H1 (cell line): Measurements from ENCODE around the gene PARP1. TPM values are rescaled to one million over a fixed set of nuclear protein-coding genes. Genes with fewer than 3 reads are reported as not detected.
"Not testable (repeated sequence)": the region's sequence is repeated elsewhere in the genome, so short reads cannot be mapped to it uniquely, and the experiment has no call there.

ENCODE experiments used
- CTCF ChIA-PET: fragments of 300-600 bp; sonication (Branson Sonifier 250); formaldehyde crosslinking; loops from one replicate; lab custom pipeline; 2021; ENCODE audit not compliant: partially characterized antibody; lab: Charles Lee
- POLR2A ChIA-PET: fragments of 300-600 bp; sonication (Branson Sonifier 250); formaldehyde crosslinking; loops from one replicate; lab custom pipeline; 2021; ENCODE audit warnings: inconsistent platforms; ENCODE audit not compliant: partially characterized antibody; lab: Charles Lee
- DNase-seq, 2 experiments: peaks; one replicate each; pipeline versions ENCODE4 v3.0.0 to v3.0.0-alpha.2; 2010 to 2022; ENCODE audit warnings: low spot score in 2 of 2, low read depth in 1 of 2, mixed read lengths in 1 of 2
- FAIRE-seq: peaks from 2 replicates; lab custom pipeline; 2011; peaks lifted over from hg19 to GRCh38; lab: Jason Lieb, UNC
- H2AFZ ChIP-seq: 2 replicates; pipeline ENCODE4 v1.8.1; 2012; ENCODE audit warnings: low read length, inconsistent platforms
- H2AK5ac ChIP-seq: 2 replicates; pipeline ENCODE4 v1.6.1; 2013; ENCODE audit warnings: low read depth, low read length
- H2BK120ac ChIP-seq: replicated peaks from 2 replicates; pipeline ENCODE3; 2013; ENCODE audit warnings: low read depth, low read length, inconsistent platforms
- H2BK12ac ChIP-seq: 2 replicates; pipeline ENCODE4 v1.6.1; 2013; ENCODE audit warnings: low read depth, low read length
- H2BK15ac ChIP-seq: 2 replicates; pipeline ENCODE4 v1.6.1; 2013; ENCODE audit warnings: low read length
- H2BK20ac ChIP-seq: 2 replicates; pipeline ENCODE4 v1.6.1; 2013; ENCODE audit warnings: low read length
- H2BK5ac ChIP-seq: 2 replicates; pipeline ENCODE4 v1.6.1; 2013; ENCODE audit warnings: low read depth, low read length
- H3K14ac ChIP-seq: 2 replicates; pipeline ENCODE4 v1.6.1; 2013; ENCODE audit warnings: inconsistent platforms; ENCODE audit not compliant: insufficient read length
- H3K18ac ChIP-seq: 2 replicates; pipeline ENCODE4 v1.6.1; 2013; ENCODE audit warnings: low read length; ENCODE audit errors: extremely low read depth
- H3K23ac ChIP-seq: 2 replicates; pipeline ENCODE4 v1.6.1; 2013; ENCODE audit warnings: inconsistent platforms; ENCODE audit not compliant: insufficient read length
- H3K23me2 ChIP-seq: 2 replicates; pipeline ENCODE4 v1.6.1; 2013; ENCODE audit warnings: low read depth, low read length
- H3K27ac ChIP-seq: 2 replicates; pipeline ENCODE4 v1.6.1; 2011; ENCODE audit warnings: low read depth, low read length, inconsistent platforms
- H3K27me3 ChIP-seq, 4 experiments: replicated peaks in 1 of 4; 1 replicate in 1 of 4; 2 replicates in 3 of 4; pipeline versions ENCODE4 v1.6.1 to v1.8.1; 2011 to 2013; ENCODE audit warnings: low read length in 3 of 4, mild to moderate bottlenecking in 3 of 4, inconsistent platforms in 2 of 4, mixed read lengths in 2 of 4, moderate library complexity in 1 of 4; ENCODE audit not compliant: control insufficient read depth in 3 of 4, insufficient read depth in 3 of 4; ENCODE audit errors: extremely low read depth in 1 of 4
- H3K36me3 ChIP-seq, 4 experiments: 2 replicates each; pipeline versions ENCODE4 v1.6.1 to v1.8.1; 2011 to 2013; ENCODE audit warnings: mild to moderate bottlenecking in 4 of 4, low read length in 3 of 4, moderate library complexity in 2 of 4, control low read depth in 1 of 4, inconsistent platforms in 1 of 4; ENCODE audit not compliant: insufficient read depth in 4 of 4, control insufficient read depth in 2 of 4
- H3K4ac ChIP-seq: replicated peaks from 2 replicates; pipeline ENCODE3; 2013; ENCODE audit warnings: low read length, low read depth, mixed read lengths, inconsistent platforms; ENCODE audit not compliant: insufficient read length
- H3K4me1 ChIP-seq, 4 experiments: replicated peaks in 1 of 4; 1 replicate in 1 of 4; 2 replicates in 3 of 4; pipeline versions ENCODE4 v1.6.1 to v1.8.1; 2011 to 2013; ENCODE audit warnings: low read length in 3 of 4, inconsistent platforms in 2 of 4, mixed read lengths in 1 of 4; ENCODE audit not compliant: insufficient read depth in 4 of 4, control insufficient read depth in 3 of 4
- H3K4me2 ChIP-seq, 2 experiments: 2 replicates each; pipeline versions ENCODE4 v1.6.1 to v1.8.1; 2011 to 2013; ENCODE audit warnings: low read depth in 2 of 2, low read length in 2 of 2, control low read depth in 1 of 2, inconsistent platforms in 1 of 2, mild to moderate bottlenecking in 1 of 2; ENCODE audit not compliant: insufficient read depth in 1 of 2
- H3K4me3 ChIP-seq, 4 experiments: fragments of 200-600, 300-600 bp in 1 of 4; sonication (generic), shearing (Covaris generic), sonication (Bioruptor Twin) in 1 of 4; 2 replicates each; pipeline versions ENCODE4 v1.5.1 to v1.8.1; 2011 to 2016; ENCODE audit warnings: low read length in 4 of 4, low read depth in 3 of 4, control low read depth in 2 of 4, inconsistent platforms in 2 of 4, mild to moderate bottlenecking in 2 of 4, mixed read lengths in 1 of 4, moderate library complexity in 1 of 4; ENCODE audit not compliant: insufficient read depth in 2 of 4; ENCODE audit errors: extremely low read depth in 1 of 4
- H3K56ac ChIP-seq: replicated peaks from 2 replicates; pipeline ENCODE3; 2013; ENCODE audit warnings: low read depth, mild to moderate bottlenecking, mixed read lengths, low read length, inconsistent platforms; ENCODE audit not compliant: insufficient read length
- H3K79me1 ChIP-seq: 2 replicates; pipeline ENCODE4 v1.6.1; 2013; ENCODE audit warnings: low read depth, low read length, control low read depth
- H3K79me2 ChIP-seq, 2 experiments: 2 replicates each; pipeline versions ENCODE4 v1.6.1 to v1.8.1; 2012 to 2013; ENCODE audit warnings: low read length in 2 of 2, mild to moderate bottlenecking in 2 of 2, inconsistent platforms in 1 of 2; ENCODE audit not compliant: insufficient read depth in 2 of 2, control insufficient read depth in 1 of 2
- H3K9ac ChIP-seq, 4 experiments: replicated peaks in 1 of 4; 1 replicate in 1 of 4; 2 replicates in 3 of 4; pipeline versions ENCODE4 v1.6.1 to v1.8.1; 2011 to 2013; ENCODE audit warnings: low read depth in 3 of 4, low read length in 3 of 4, control low read depth in 2 of 4, mild to moderate bottlenecking in 2 of 4, moderate library complexity in 2 of 4, inconsistent platforms in 1 of 4; ENCODE audit errors: extremely low read depth in 1 of 4
- H3K9me3 ChIP-seq, 2 experiments: 2 replicates each; pipeline versions ENCODE4 v1.6.1 to v1.8.1; 2012 to 2013; ENCODE audit warnings: mild to moderate bottlenecking in 2 of 2, moderate library complexity in 2 of 2, control low read depth in 1 of 2, inconsistent platforms in 1 of 2, low read depth in 1 of 2, low read length in 1 of 2, mixed read lengths in 1 of 2; ENCODE audit not compliant: insufficient read depth in 2 of 2
- H4K20me1 ChIP-seq, 2 experiments: replicated peaks in 1 of 2; 2 replicates each; pipeline versions ENCODE3 to v1.8.1; 2011 to 2013; ENCODE audit warnings: inconsistent platforms in 2 of 2, low read length in 2 of 2, mild to moderate bottlenecking in 1 of 2; ENCODE audit not compliant: insufficient read depth in 2 of 2, control insufficient read depth in 1 of 2
- H4K5ac ChIP-seq: 2 replicates; pipeline ENCODE4 v1.6.1; 2013; ENCODE audit warnings: low read length, low read depth, mixed read lengths, inconsistent platforms; ENCODE audit not compliant: insufficient read length
- H4K8ac ChIP-seq: 2 replicates; pipeline ENCODE4 v1.8.0; 2013; ENCODE audit warnings: mild to moderate bottlenecking, moderate library complexity, low read length, inconsistent platforms; ENCODE audit not compliant: insufficient read depth; ENCODE audit errors: extremely low read depth
- H4K91ac ChIP-seq: replicated peaks from 2 replicates; pipeline ENCODE3; 2013; ENCODE audit warnings: low read length, mixed read lengths, inconsistent platforms; ENCODE audit not compliant: insufficient read length
- WGBS, 2 experiments: shearing (Covaris generic) in 1 of 2; methylation state at CpG; one replicate each; pipeline versions ENCODE4 v1.1.6 to v1.1.7; 2013 to 2015; ENCODE audit warnings: low lambda C conversion rate in 2 of 2, mixed read lengths in 2 of 2, inconsistent platforms in 1 of 2, low coverage in 1 of 2, missing lambda C conversion rate in 1 of 2; ENCODE audit not compliant: insufficient replicate concordance in 2 of 2, insufficient coverage in 1 of 2, insufficient read length in 1 of 2; ENCODE audit errors: extremely low coverage in 1 of 2, missing lambda C conversion rate in 1 of 2; 5-methylcytosine and 5-hydroxymethylcytosine counted together
- polyA plus RNA-seq, 7 experiments: library from polyadenylated mRNA; depleted of rRNA in 3 of 7; stranded (reverse) in 5 of 7; unstranded in 2 of 7; fragments of >200 nt in 5 of 7; fragments of 200-250 nt in 2 of 7; gene quantifications; 1 replicate in 5 of 7; 2 replicates in 1 of 7; 4 replicates in 1 of 7; pipeline versions ENCODE4 v1.2.1 to v1.2.3, GENCODE V29; 2011 to 2013; ENCODE audit warnings: missing spikeins in 2 of 7, mixed read lengths in 2 of 7
- total RNA-seq: library from RNA; stranded (reverse); fragmentation: NEBNext Ultra II Directional; extraction: Animal tissue kit (Norgen Biotek cat#: 25700); gene quantifications from 2 replicates; pipeline ENCODE4 v1.2.1, GENCODE V29; 2021

The PARP1 gene
- total and polyA plus RNA-seq, 2 of the 8 experiments (the other 6 are each of a cell fraction or from before 2014, with no cell fraction given), result 416 to 441 TPM

GRCh38 chr1:226431898-226432297 is 24.0 kb upstream of the PARP1 start:
- H3K27ac ChIP-seq, H3K56ac ChIP-seq, H2BK12ac ChIP-seq, H2BK15ac ChIP-seq, H3K36me3 ChIP-seq, POLR2A ChIA-PET, H3K4ac ChIP-seq, FAIRE-seq, H3K4me3 ChIP-seq, H2BK5ac ChIP-seq, H2BK120ac ChIP-seq, H3K79me1 ChIP-seq, H4K91ac ChIP-seq, H3K4me1 ChIP-seq, H4K5ac ChIP-seq, H3K23ac ChIP-seq, H4K20me1 ChIP-seq, CTCF ChIA-PET, H3K9ac ChIP-seq, H3K14ac ChIP-seq, H3K9me3 ChIP-seq, H2BK20ac ChIP-seq, DNase-seq, H3K4me2 ChIP-seq, H2AK5ac ChIP-seq, H3K27me3 ChIP-seq, H2AFZ ChIP-seq, H3K79me2 ChIP-seq, H3K23me2 ChIP-seq, H3K18ac ChIP-seq, H4K8ac ChIP-seq: not testable (repeated sequence)
- WGBS, 2 experiments, result 98% methylated on average over 2 of the region's 2 CpGs; no CpG with 5 or more reads in 1 of the 2 experiments
